GM21576 (cell line): Measurements from ENCODE around the gene CCR6.
A peak's percentile ranks its signal among the peaks of the same experiment; 100 is the strongest.

Experiments
- ATAC-seq: cut with Tn5 transposase; IDR thresholded peaks from one replicate; pipeline ENCODE4 v1.9.1; 2021; ENCODE audit warnings: mild to moderate bottlenecking, moderate library complexity; ENCODE audit not compliant: unreplicated experiment

The CCR6 gene

GRCh38 chr6:167119670-167120582 is 3.0 kb upstream of the CCR6 start:
- ATAC-seq, result no peak

DNA sequence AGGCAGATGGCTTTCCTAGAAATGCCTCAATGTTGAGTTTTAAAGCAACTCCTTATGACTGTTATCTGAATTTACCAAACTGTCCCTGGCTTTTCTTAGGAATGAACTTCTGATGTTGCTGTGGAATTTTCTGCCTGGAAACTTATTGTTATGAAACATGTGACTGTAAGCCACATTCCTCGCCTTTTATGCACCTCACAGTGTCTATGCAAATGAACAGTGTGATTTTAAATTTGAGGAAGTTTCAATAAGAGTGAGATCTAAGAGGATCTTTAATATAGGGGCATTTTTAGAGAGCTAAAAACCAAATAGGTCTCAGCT is 2.4 kb upstream of the CCR6 start:
- ATAC-seq, result no peak

DNA sequence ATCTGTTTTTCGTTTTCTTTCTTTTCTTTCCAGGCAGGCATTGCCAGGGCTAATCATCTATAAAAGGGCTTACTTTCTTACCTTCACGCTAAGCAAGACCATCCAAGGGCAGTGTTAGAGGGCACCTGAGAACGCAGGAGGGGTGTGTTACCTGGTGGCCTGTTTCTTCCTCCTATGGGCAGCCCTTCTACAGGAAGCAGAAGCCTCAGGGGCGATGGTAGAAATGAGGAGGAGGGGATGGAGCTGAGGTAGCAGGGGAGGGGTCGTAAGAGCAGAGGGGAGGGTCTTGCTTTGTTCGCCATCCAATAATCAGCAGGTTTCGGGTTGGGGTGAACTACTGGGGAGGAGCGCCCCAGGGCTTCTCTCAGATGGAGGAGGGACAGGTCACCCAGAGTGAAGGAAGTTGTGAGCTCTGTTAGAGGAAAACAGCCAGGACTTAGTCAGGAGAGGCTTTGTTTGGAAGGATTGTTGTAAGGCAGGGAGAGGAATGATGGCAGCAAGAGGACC is 1.5 kb upstream of the CCR6 start:
- ATAC-seq, result peak; percentile 1

DNA sequence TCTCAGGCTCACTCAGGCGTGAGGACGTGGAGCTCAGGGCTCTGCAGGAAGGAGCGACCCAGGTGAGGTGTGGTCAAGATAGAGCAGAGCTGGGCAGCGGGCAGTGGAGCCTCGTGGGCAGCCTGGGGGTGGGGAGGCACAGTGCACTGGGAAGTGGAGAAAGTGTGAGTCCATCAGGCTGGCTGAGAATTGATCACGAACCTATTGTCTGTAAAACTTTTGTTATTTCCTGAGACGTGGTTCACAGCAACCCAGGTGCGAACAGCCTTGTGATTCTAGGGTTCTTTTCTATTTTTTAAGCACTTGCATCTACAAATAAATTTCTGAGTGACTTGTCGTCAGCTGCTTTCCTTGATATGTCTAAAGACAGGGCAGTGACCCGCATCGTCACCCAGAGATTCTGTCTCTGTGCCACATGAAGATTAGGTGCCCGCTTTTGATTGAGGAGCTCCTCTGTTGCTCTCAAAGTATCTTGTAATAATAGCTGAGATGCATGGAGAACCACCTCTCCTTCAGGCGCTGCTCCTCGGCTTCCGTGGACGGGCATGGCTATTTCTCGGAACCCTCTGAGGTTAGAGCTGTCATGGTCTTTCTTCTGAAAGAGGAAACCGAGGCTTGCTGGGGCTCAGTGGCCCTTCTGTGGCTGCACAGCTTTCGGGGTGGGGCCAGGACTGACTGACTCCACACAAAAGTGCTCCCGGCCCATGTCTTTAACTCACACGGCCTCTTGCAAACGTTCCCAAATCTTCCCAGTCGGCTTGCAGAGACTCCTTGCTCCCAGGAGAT is 662 bp upstream of the CCR6 start:
- ATAC-seq, result peak; percentile 36

GRCh38 chr6:167124753-167125152 is 1.9 kb downstream of the CCR6 start:
- ATAC-seq, result no peak

DNA sequence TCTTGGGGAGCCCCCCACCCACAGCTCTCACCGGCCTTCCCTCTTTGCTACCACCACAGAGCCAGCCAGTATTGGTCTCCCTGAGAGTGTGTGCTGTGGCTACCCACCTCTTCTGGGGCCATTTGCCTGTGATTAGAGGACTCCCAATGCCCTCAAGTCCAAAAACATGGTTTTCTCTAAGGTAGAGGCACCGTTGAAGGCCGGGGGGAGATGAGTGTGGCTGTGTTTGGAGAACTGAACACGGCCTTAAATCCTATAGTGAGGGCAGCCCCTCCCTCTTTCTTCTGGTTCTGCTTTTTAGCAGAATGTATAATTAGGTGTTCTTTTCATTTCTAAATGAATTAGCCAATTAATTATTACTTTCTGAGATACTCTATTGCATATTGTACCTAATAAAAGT is 2.5 kb downstream of the CCR6 start:
- ATAC-seq, result no peak

DNA sequence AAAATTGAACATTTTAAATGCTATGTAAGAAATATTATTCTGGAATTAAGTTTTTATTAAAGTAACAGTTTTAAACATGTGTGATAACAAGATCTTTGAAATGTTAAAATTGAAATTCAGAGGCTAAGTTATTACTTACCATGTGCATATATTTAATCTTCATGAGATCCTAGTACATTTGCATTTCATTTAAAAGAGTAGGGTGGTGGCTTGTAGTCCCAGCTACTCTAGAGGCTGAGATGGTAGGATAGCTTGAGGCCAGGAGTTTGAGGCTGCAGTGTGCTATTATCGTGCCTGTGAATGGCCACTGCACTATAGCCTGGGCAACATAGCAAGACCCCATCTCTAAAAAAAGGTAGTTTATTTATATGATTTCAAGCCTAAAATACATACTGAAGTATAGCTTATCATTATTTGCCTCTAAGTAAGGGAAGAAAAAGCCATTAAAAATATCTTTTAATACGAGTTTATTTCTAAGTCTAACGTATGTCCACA is 3.0 kb downstream of the CCR6 start:
- ATAC-seq, result no peak

GRCh38 chr6:167127785-167128531 is 5.1 kb downstream of the CCR6 start:
- no peak for ATAC-seq

GRCh38 chr6:167129159-167129558 is 6.3 kb downstream of the CCR6 start:
- ATAC-seq, result no peak

DNA sequence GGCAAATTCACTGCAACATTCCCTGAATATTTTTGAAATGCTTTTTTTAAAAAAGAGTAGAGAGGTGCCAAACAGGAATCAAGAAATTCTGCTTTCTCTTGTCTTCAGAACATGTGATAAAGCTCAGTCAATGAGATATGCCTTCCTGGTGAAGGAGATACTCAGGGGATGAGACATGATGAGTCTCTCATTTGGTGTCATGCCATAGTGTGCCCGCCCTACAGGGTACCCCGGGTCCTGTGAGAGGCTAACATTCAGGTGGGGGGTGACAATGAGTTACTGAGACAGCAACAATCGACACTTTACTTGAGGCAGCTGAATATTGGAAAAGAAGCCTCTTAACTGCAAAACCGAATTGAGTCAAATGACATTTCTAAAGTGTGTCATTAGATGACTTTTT is 6.7 kb downstream of the CCR6 start:
- ATAC-seq, result no peak

DNA sequence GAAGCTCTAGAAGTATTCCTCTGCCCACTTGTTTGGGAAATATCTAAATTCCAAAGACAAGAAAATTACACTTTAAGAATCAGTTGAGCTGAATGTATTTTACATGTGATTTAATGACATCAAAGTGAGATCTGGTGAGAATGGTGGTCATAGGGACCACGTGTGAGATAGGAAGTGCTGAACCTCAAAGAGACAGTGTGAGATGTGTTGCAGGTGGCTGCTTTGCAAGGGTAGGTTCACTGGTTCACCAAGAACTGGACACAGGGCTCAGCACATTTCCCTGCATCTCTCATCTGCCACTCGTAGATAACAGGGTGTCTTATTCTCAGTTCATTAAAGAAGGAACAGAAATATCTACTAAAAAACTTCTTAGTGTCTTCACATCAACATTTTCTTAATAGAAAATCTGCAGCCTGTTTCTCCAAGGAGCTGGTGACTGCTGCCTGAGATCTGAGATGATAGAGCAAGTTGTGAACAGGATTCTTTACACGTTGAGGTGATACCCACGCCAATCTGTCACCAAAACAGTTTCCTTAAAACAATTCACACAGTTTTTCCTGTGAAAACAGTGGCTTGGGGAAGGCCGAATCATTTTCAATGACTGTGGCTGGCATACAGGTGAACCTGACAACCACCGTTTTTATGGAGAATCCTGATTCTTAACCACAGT is 7.2 kb downstream of the CCR6 start:
- peak; percentile 43 for ATAC-seq

- no peak for ATAC-seq
Measured at GRCh38 chr6:167130712-167131684, 8.1 kb downstream of the CCR6 start.

DNA sequence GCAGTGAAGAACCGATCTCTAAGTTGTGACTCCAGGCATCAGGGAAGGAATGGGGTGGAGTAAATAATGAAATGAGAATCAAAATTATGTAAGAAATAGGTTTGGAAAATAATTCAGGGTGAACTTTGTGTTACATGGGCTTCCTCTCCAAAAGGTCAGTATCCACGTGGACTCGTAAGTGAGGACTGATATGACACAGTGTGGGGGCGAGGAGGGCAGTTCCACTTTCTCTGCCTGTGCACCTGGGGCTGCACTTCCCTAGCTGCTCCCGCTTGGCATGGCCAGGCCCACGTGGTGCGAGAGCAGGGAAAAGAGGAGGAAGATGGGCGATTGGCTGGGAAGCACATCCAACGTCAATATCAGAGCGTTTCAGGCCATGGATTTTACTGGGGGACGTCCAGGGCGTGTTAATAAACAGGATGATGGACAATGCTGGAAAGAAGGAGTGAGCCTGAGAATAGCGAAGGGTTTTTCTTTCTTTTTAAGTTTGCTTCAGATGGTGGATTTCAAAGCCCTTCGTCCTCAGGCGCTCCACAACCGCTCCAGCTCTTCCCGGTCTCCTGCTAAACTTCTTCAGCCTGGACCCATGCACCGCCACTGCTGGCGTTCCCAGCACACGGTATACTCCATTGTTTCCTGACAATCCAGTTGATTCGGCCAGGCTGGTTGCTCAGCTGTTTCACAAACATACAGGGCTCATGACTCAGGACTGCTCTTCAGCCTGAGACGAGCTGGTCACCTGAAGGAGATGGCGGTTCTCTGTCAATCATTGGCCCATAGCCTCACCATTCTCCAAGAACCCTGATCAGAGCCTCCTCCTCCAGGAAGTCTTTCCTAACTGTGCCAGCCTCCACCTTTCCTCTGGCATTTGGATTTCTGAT is 11.8 kb downstream of the CCR6 start:
- ATAC-seq, result no peak

GRCh38 chr6:167136376-167136775 is 13.5 kb downstream of the CCR6 start:
- no peak for ATAC-seq

DNA sequence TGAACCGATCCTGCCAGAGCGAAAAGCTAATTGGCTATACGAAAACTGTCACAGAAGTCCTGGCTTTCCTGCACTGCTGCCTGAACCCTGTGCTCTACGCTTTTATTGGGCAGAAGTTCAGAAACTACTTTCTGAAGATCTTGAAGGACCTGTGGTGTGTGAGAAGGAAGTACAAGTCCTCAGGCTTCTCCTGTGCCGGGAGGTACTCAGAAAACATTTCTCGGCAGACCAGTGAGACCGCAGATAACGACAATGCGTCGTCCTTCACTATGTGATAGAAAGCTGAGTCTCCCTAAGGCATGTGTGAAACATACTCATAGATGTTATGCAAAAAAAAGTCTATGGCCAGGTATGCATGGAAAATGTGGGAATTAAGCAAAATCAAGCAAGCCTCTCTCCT is 14.2 kb downstream of the CCR6 start:
- ATAC-seq, result no peak

DNA sequence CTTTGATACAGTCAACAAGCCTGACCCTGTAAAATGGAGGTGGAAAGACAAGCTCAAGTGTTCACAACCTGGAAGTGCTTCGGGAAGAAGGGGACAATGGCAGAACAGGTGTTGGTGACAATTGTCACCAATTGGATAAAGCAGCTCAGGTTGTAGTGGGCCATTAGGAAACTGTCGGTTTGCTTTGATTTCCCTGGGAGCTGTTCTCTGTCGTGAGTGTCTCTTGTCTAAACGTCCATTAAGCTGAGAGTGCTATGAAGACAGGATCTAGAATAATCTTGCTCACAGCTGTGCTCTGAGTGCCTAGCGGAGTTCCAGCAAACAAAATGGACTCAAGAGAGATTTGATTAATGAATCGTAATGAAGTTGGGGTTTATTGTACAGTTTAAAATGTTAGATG is 15.0 kb downstream of the CCR6 start:
- no peak for ATAC-seq

GRCh38 chr6:167139761-167140160 is 16.9 kb downstream of the CCR6 start:
- ATAC-seq, result no peak
